CD4-positive, alpha-beta T cell treated with Interleukin-6 at 100 ng/mL for 8 hours (primary cell): Measurements from ENCODE around the gene TRIM31.

Source experiments
- DNase-seq: peaks from one replicate; pipeline ENCODE4 v3.0.0-alpha.2; 2020; ENCODE audit warnings: mixed read lengths, low spot score

The TRIM31 gene

GRCh38 chr6:30116724-30117123 lies 3.8 kb upstream of the TRIM31 start:
- DNase-seq, result no peak

- DNase-seq, result no peak
These were observed 951 bp upstream of the TRIM31 start for GRCh38 chr6:30113841-30114240.

- DNase-seq, result no peak
These were observed 392 bp downstream of the TRIM31 start for GRCh38 chr6:30112402-30112994.

- no peak for DNase-seq
These were observed 1.5 kb downstream of the TRIM31 start for GRCh38 chr6:30111266-30111856.

GRCh38 chr6:30104661-30105060 lies 8.2 kb downstream of the TRIM31 start:
- DNase-seq, result no peak

GRCh38 chr6:30103872-30104179 lies 9.1 kb downstream of the TRIM31 start:
- no peak for DNase-seq

- DNase-seq, result peak; percentile 83
These were observed 9.7 kb downstream of the TRIM31 start for GRCh38 chr6:30102970-30103871.

- DNase-seq, result no peak
These were observed 10.4 kb downstream of the TRIM31 start for GRCh38 chr6:30102414-30102969.

- peak; percentile 45 for DNase-seq
These were observed 11.2 kb downstream of the TRIM31 start for GRCh38 chr6:30101444-30102413.

GRCh38 chr6:30100585-30101443 lies 12.1 kb downstream of the TRIM31 start:
- no peak for DNase-seq

- no peak for DNase-seq
These were observed 12.7 kb downstream of the TRIM31 start for GRCh38 chr6:30100154-30100553.

- DNase-seq, result no peak
These were observed 14.8 kb downstream of the TRIM31 start for GRCh38 chr6:30097902-30098768.

- DNase-seq, result no peak
These were observed 16.1 kb downstream of the TRIM31 start for GRCh38 chr6:30096829-30097228.

GRCh38 chr6:30093951-30094661 lies 18.8 kb downstream of the TRIM31 start:
- DNase-seq, result no peak

- DNase-seq, result no peak
These were observed 19.9 kb downstream of the TRIM31 start for GRCh38 chr6:30092852-30093543.

GRCh38 chr6:30091577-30092381 lies 21.1 kb downstream of the TRIM31 start:
- DNase-seq, result no peak

GRCh38 chr6:30087876-30088275 lies 25.0 kb downstream of the TRIM31 start:
- no peak for DNase-seq

GRCh38 chr6:30077218-30077617 lies 35.7 kb downstream of the TRIM31 start:
- DNase-seq, result no peak
